KBM-7 (cell line): ENCODE data around the gene ZNF264.
"Not testable (repeated sequence)": the region's sequence is repeated elsewhere in the genome, so short reads cannot be mapped to it uniquely, and the experiment has no call there.

Experiments
- DNase-seq: peaks from one replicate; pipeline ENCODE4 v3.0.0-alpha.2; 2015
- in situ Hi-C: fragments of 300-500 bp; cut with MboI; formaldehyde crosslinking; loops from 2 replicates; pipeline ENCODE4 v1.14.3; 2020; ENCODE audit warnings: low sequenced_read_pairs, low pct_unique_long_range_greater_than_20kb, mixed read lengths

Gene ZNF264

GRCh38 chr19:57241176-57241575, 49.9 kb downstream of the ZNF264 start:
- in situ Hi-C loops, result no loop called here
- no peak for DNase-seq

- in situ Hi-C loops, result no loop called here
- DNase-seq, result no peak
Measured at GRCh38 chr19:57242821-57243220, 51.5 kb downstream of the ZNF264 start.

DNA sequence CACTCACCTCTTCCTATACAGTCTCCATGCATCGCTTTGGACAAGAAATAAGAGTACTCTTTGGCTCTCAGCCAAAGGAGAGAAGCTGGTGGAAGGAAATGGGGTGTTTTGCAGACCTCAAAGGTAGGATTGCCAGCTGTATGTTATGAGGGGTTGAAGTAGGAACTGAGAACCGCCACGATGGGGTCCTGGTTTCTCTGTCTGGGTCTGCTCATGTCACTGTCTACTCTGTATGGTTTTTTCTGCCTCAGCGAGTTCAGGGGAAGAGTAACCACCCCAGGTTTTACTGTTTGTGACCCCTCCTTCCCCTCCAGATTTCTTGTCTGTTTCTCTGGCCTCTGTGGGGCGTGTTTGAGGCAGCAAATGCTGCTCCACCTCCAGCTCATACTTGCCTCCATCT, 53.2 kb downstream of the ZNF264 start:
- in situ Hi-C loops, result no loop called here
- no peak for DNase-seq

DNA sequence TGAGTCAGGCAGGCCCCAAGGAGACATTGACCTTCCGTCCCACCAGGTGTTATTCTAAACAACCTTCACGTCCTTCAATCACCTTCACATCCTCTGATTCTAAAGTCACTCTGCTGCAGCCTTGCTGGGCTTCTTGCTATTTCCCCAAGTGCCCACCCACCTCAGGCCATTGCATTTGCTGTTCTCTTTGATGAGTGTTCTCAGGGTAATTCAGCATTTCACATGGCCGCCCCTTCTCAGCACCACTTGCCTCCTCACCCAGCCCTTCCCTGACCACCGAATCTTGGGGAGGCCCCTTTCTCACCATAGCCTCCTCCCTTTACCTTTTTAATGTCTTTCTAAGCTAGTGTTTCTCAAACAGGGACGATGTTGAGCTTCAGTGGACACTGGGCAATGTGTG, 53.8 kb downstream of the ZNF264 start:
- in situ Hi-C loops, result no loop called here
- no peak for DNase-seq

DNA sequence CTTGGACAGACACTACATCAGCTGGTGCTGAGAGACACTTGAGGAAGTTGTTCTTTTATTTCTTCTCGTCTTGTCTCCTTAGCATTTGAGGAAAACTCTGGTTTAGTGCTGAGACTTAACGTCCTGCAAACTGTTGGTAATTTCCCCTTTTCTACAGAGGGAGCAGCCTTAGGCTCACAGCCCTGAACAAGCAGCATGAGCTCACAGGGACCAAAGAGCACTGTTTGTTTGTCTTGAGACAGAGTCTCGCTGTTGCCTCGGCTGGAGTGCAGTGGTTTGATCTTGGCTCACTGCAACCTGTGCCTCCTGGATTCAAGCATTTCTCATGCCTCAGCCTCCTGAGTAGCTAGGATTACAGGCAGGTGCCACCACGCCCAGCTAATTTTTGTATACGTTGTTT, 54.7 kb downstream of the ZNF264 start:
- DNase-seq, result no peak
- in situ Hi-C loops, result no loop called here

GRCh38 chr19:57248646-57249045, 57.3 kb downstream of the ZNF264 start:
- in situ Hi-C loops, result no loop called here
- no peak for DNase-seq

- no peak for DNase-seq
- in situ Hi-C loops, result no loop called here
Measured at GRCh38 chr19:57249329-57249728, 58.0 kb downstream of the ZNF264 start.

- in situ Hi-C loops, DNase-seq: not testable (repeated sequence)
Measured at GRCh38 chr19:57253767-57254166, 62.5 kb downstream of the ZNF264 start.

DNA sequence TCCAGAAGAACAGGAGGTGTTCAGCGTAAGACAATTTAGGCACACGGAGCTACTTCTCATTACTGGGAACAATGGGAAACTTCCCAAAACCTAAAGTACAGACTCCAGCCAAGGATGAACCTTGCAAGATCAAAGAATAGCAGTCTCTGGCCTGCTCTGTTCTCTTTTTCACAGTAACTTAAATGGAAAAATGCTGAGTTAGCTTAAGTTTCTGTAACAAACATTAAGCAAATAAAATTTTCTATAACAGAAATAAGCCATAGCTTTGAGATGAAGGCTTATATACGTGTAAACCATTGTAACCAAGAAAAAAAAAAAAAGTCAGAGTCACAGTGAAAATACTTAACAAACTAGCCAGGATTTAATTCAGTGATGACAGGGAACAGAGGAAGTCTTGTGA, 70.7 kb downstream of the ZNF264 start:
- DNase-seq, result no peak

GRCh38 chr19:57263244-57263741, 72.0 kb downstream of the ZNF264 start:
- DNase-seq, result no peak
- in situ Hi-C loops, result no loop called here

More for the DNA sequence above, 70.7 kb downstream of the ZNF264 start:
- in situ Hi-C loops, result no loop called here

DNA sequence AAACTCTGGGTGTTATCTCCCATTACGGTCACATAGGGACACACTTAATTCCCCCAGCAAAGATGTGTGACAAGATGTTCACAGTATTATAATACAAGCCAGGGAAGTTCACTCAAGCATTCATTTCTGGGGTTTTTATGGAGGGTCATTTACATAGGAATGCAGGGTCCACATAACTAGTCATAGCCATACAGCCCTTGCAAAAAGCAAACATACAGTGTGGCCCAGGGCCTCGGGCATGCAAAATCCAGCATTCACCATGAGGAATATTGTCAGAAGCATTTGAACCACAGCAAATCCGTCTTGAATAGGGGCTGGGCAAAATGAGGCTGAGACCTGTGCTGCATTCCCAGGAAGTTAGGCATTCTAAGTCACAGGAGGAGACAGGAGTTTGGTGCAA, 76.0 kb downstream of the ZNF264 start:
- no peak for DNase-seq
- in situ Hi-C loops, result no loop called here

- no peak for DNase-seq
- in situ Hi-C loops, result no loop called here
Measured at GRCh38 chr19:57269515-57270250, 78.4 kb downstream of the ZNF264 start.

DNA sequence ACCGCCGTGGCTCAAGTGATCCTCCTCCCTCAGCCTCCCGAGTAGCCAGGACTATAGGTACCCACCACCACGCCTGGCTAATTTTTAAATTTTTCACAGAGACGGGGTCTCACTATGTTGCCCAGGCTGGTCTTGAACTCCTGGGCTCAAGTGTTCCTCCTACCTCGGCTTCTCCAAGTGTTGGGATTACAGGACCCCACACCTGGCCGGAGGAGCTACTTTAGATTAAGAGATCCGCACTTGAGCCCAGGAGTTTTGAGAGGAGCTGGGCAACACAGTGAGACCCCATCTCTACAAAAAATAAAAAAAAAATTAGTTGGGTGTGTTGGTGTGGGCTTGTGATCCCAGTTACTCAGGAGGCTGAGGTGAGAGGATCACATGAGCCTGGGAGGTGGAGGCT, 80.0 kb downstream of the ZNF264 start:
- DNase-seq, result no peak
- in situ Hi-C loops, result no loop called here
